K562 (cell line): ENCODE results near the gene PRDX2. TPM values are rescaled to one million over a fixed set of nuclear protein-coding genes. Genes with fewer than 3 reads are reported as not detected.

ENCODE experiments used
- AFF4 ChIP-seq: sonication (generic); formaldehyde crosslinking; IDR thresholded peaks from 2 replicates; pipeline ENCODE4 v1.8.0; 2023; ENCODE audit warnings: mild to moderate bottlenecking, missing genetic modification reagents
- ATF3 ChIP-seq, 2 experiments: fragments of 450-650 bp in 1 of 2; sonication (generic) in 1 of 2; formaldehyde crosslinking in 1 of 2; IDR thresholded peaks in 1 of 2; conservative IDR thresholded peaks in 1 of 2; 2 replicates each; pipeline versions ENCODE4 v1.6.1 to v1.8.1; 2016 to 2023; ENCODE audit warnings: mild to moderate bottlenecking in 2 of 2, moderate library complexity in 2 of 2, inconsistent platforms in 1 of 2, missing genetic modification reagents in 1 of 2
- CBFA2T3 ChIP-seq: fragments of 450-650 bp; IDR thresholded peaks from 2 replicates; pipeline ENCODE4 v1.6.1; 2017
- CBFB ChIP-seq: sonication (generic); formaldehyde crosslinking; IDR thresholded peaks from 2 replicates; pipeline ENCODE4 v1.4.0; 2020; ENCODE audit warnings: mild to moderate bottlenecking, missing genetic modification reagents
- CC2D1A ChIP-seq: fragments of 450-650 bp; IDR thresholded peaks from 2 replicates; pipeline ENCODE4 v1.6.1; 2017; ENCODE audit warnings: mild to moderate bottlenecking
- FOSL1 ChIP-seq: fragments of 200-800 bp; sonication (Bioruptor generic); conservative IDR thresholded peaks from 2 replicates; pipeline ENCODE4 v1.6.1; 2016; ENCODE audit warnings: missing genetic modification characterization, missing compliant biosample characterization
- GTF2A2 ChIP-seq: IDR thresholded peaks from 2 replicates; pipeline ENCODE4 v1.6.1; 2016; ENCODE audit warnings: mild to moderate bottlenecking, missing genetic modification characterization, missing compliant biosample characterization
- HBP1 ChIP-seq: fragments of 450-650 bp; formaldehyde crosslinking; IDR thresholded peaks from 2 replicates; pipeline ENCODE4 v1.4.0; 2022; ENCODE audit warnings: missing genetic modification characterization
- HNRNPL ChIP-seq: fragments of 200-400 bp; formaldehyde crosslinking; IDR thresholded peaks from 2 replicates; pipeline ENCODE4 v1.6.1; 2017; ENCODE audit warnings: low read depth, mild to moderate bottlenecking, low read length
- KDM1A ChIP-seq, 2 experiments: fragments of 450-650 bp; IDR thresholded peaks; 2 replicates each; pipeline ENCODE4 v1.6.1; 2016; ENCODE audit warnings: mild to moderate bottlenecking in 2 of 2
- MCM2 ChIP-seq: fragments of 450-650 bp; IDR thresholded peaks from 2 replicates; pipeline ENCODE4 v1.6.1; 2017; ENCODE audit warnings: low read depth, mild to moderate bottlenecking
- NR3C1 ChIP-seq: sonication (generic); formaldehyde crosslinking; IDR thresholded peaks from 2 replicates; pipeline ENCODE4 v1.8.1; 2022; ENCODE audit warnings: missing genetic modification reagents
- PHF20 ChIP-seq: fragments of 450-650 bp; IDR thresholded peaks from 2 replicates; pipeline ENCODE4 v1.6.1; 2018; ENCODE audit not compliant: partially characterized antibody
- SAP30 ChIP-seq: fragments of 200-600 bp; sonication (generic); IDR thresholded peaks from 2 replicates; pipeline ENCODE4 v1.6.1; 2012; ENCODE audit warnings: borderline replicate concordance, low read depth, mild to moderate bottlenecking, moderate library complexity, low read length, control low read depth, inconsistent platforms; ENCODE audit not compliant: insufficient read depth, poor library complexity, severe bottlenecking
- SMAD4 ChIP-seq: fragments of 250-450 bp; sonication (Bioruptor Pico); conservative IDR thresholded peaks from 2 replicates; pipeline ENCODE4 v1.8.0; 2021; ENCODE audit warnings: inconsistent platforms, mild to moderate bottlenecking, moderate library complexity
- TSC22D4 ChIP-seq: fragments of 450-650 bp; IDR thresholded peaks from 2 replicates; pipeline ENCODE4 v1.6.1; 2016; ENCODE audit warnings: missing genetic modification characterization, missing biosample characterization, control low read depth
- ZFP36 ChIP-seq: fragments of 150-350 bp; IDR thresholded peaks from 2 replicates; pipeline ENCODE4 v1.6.1; 2018; ENCODE audit warnings: low read length, low read depth; ENCODE audit not compliant: partially characterized antibody
- ZNF133 ChIP-seq: fragments of 250-450 bp; sonication (Bioruptor Pico); IDR thresholded peaks from 2 replicates; pipeline ENCODE4 v1.4.0; 2020; ENCODE audit warnings: mild to moderate bottlenecking
- ZNF436 ChIP-seq: fragments of 250-450, 450-650 bp; sonication (Bioruptor Pico); formaldehyde crosslinking; IDR thresholded peaks from 2 replicates; pipeline ENCODE4 v1.7.0; 2020; ENCODE audit warnings: mild to moderate bottlenecking
- ZNF79 ChIP-seq: fragments of 250-450 bp; sonication (Bioruptor Pico); IDR thresholded peaks from 2 replicates; pipeline ENCODE4 v1.4.0; 2020; ENCODE audit warnings: low read depth, mild to moderate bottlenecking, moderate library complexity
- polyA plus RNA-seq, 8 experiments: library from polyadenylated mRNA; depleted of rRNA in 4 of 8; stranded (reverse) in 5 of 8; unstranded in 3 of 8; fragments of >200 nt; fragmentation: Nextera tagmentation in 2 of 8; fragmentation: Illumina TruSeq in 1 of 8; extraction: Ambion mirVana in 2 of 8; extraction: Trizol in 1 of 8; gene quantifications; 2 replicates each; pipeline versions ENCODE4 v1.2.1 to v1.2.3, GENCODE V29; 2011 to 2014; ENCODE audit warnings: inconsistent platforms in 1 of 8, missing spikeins in 1 of 8
- total RNA-seq, 7 experiments: library from RNA; depleted of rRNA in 6 of 7; stranded (reverse); fragments of >200 nt in 6 of 7; fragmentation: Illumina TruSeq in 2 of 7; extraction: Trizol in 2 of 7; gene quantifications; 2 replicates each; pipeline versions ENCODE4 v1.2.1 to v1.2.3, GENCODE V29; 2011 to 2021; ENCODE audit warnings: low replicate concordance in 1 of 7
- TF ChIP-seq, protein P1 (sequence below): fragments of 250-450 bp; sonication (Bioruptor Pico); IDR thresholded peaks from 2 replicates; pipeline ENCODE4 v1.8.0; 2022; ENCODE audit warnings: inconsistent platforms, mild to moderate bottlenecking, moderate library complexity, borderline replicate concordance

The PRDX2 gene
- total and polyA plus RNA-seq, 9 of the 15 experiments (the other 6 are each of a cell fraction or from before 2014, with no cell fraction given): 206 to 1,183 (median 415) TPM

- peak; percentile 60; the same call in 1 of the 2 replicates for TF ChIP-seq FOSL1 (tag)
- no peak for TF ChIP-seq MCM2
- TF ChIP-seq ZNF436 (CRISPR knock-in tag): peak; percentile 55; the same call in 1 of the 2 replicates
- TF ChIP-seq ZNF79: no peak
- peak; percentile 97 for TF ChIP-seq ZFP36
- TF ChIP-seq TSC22D4 (tag): no peak
- TF ChIP-seq SAP30: no peak
- TF ChIP-seq, protein P1, sequence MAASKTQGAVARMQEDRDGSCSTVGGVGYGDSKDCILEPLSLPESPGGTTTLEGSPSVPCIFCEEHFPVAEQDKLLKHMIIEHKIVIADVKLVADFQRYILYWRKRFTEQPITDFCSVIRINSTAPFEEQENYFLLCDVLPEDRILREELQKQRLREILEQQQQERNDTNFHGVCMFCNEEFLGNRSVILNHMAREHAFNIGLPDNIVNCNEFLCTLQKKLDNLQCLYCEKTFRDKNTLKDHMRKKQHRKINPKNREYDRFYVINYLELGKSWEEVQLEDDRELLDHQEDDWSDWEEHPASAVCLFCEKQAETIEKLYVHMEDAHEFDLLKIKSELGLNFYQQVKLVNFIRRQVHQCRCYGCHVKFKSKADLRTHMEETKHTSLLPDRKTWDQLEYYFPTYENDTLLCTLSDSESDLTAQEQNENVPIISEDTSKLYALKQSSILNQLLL: no peak
- peak; percentile 15; the same call in 1 of the 2 replicates for TF ChIP-seq CBFA2T3
- TF ChIP-seq ATF3 (IDR thresholded peaks at IDR 0.05): peak; percentile 63
- TF ChIP-seq ATF3 (CRISPR knock-in tag; conservative IDR thresholded peaks at IDR 0.05): no peak
- TF ChIP-seq AFF4 (CRISPR knock-in tag): no peak
- no peak for TF ChIP-seq HNRNPL
- TF ChIP-seq HBP1: no peak
- TF ChIP-seq CC2D1A: no peak
- no peak for TF ChIP-seq SMAD4 (CRISPR knock-in tag)
- TF ChIP-seq PHF20: peak; percentile 24
- no peak for TF ChIP-seq CBFB (CRISPR knock-in tag)
- no peak for TF ChIP-seq NR3C1 (CRISPR knock-in tag)
- no peak for TF ChIP-seq ZNF133 (CRISPR knock-in tag)
- no peak for TF ChIP-seq GTF2A2 (tag)
- TF ChIP-seq KDM1A (IDR thresholded peaks at IDR 0.05): peak; percentile 59 to 74
Measured at GRCh38 chr19:12843999-12844732, 42.6 kb upstream of the PRDX2 start (continued).
